GM19193 (cell line): Measurements from ENCODE around the gene CDADC1.

Experiments
- POLR2A ChIP-seq: IDR thresholded peaks from 4 replicates; pipeline ENCODE4 v1.6.1; 2011; ENCODE audit not compliant: insufficient read depth, insufficient read length; ENCODE audit errors: extremely low read depth

Gene CDADC1

DNA sequence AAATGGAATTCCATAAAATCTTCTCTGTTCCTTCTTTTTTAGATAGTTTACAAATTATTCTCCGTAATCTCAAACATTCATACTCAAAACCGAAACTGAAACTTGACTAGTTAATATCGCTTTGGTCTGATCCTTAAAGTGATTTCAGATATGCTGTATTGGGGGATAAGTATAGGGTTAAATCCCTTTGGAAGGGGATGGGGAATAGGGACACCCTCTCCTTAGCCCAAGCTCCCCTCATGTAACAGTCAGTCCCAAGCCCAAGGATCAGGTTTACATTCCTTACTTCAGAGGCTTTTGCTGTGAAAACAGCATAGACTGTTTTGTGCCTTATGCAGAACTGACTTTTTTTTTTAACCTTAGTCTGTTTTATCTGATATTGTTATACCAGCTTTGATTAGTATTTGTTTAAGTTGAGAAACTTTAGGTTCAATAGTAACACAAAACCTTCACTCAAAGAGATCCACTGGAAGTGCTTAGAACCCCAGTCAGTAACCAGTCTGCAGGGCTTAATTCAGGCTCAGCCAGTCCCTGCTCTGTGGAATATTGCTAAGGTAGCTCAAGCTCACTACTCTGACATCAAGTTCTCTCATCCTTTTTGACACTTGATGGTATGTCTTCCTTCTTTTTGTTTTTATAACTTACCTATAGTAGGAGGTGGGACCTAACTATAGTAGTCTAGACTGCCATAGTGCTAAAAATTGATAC lies 10.5 kb downstream of the CDADC1 start:
- no peak for TF ChIP-seq POLR2A

DNA sequence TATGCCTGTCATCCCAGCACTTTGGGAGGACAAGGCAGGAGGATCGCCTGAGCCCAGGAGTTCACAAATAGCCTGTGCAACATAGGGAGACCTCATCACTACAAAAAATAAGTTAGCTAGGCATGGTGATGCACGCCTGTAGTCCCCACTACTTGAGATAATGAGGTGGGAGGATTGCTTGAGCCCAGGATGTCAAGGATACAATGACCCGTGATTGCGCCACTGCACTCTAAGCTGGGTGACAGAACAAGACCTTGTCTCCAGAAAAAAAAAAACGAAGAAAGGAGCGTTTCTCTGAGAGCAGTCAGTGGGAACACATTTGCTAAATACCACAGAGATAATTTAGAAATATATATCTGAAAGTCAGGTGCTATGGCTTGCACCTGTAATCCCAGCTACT lies 11.9 kb downstream of the CDADC1 start:
- no peak for TF ChIP-seq POLR2A

DNA sequence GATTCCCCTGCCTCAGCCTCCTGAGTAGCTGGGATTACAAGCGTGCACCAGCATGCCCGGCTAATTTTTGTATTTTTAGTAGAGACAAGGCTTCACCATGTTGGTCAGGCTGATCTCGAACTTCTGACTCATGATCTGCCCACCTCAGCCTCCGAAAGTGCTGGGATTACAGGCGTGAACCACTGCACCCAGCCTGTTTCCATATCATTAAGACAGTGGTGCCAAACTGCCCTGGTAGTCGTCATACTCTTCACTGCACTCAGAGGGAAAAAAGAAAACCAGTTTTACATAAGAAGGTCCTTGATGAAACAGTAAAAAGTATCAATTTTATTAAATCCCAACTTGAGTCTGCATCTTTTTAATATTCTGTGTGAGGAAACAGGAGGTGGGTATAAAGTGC lies 14.9 kb downstream of the CDADC1 start:
- no peak for TF ChIP-seq POLR2A

DNA sequence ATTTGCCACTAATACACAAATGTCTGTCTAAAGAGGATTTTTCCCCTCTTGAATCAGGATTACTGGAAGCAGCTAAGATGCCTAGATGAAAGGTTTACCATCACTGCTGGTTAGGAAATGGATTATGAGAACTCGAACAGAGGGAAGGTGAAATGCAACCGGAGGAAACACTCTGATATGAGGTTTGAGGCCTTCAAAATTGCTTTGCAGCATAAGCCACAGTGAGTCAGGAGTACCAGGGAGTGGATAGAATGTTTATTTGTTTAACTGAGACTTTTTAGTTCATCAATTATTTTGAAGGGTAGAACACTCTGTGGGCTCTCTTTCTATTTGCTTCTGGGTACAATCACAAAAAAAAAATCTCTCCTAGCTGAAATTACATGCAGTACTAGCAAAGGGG lies 18.1 kb downstream of the CDADC1 start:
- no peak for TF ChIP-seq POLR2A

DNA sequence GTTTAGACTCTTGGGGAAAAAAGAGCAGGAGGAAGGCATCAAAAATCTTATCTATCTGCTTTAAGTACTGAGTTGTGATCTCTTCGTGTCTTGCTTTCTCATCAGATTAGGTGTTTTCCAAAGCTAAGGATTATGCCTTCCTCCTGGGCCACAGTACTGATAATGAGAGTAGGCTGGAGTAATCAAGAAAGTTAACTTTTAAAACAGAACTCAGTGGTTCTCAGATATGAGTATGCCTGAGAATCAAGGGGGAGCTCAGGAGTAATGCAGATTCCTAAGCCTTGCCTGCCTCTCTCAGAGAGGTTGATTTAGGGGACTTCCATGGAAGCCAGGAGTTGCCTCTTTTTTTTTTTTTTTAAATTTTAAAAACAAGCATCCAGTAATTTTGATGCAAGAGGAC lies 23.5 kb downstream of the CDADC1 start:
- no peak for TF ChIP-seq POLR2A

DNA sequence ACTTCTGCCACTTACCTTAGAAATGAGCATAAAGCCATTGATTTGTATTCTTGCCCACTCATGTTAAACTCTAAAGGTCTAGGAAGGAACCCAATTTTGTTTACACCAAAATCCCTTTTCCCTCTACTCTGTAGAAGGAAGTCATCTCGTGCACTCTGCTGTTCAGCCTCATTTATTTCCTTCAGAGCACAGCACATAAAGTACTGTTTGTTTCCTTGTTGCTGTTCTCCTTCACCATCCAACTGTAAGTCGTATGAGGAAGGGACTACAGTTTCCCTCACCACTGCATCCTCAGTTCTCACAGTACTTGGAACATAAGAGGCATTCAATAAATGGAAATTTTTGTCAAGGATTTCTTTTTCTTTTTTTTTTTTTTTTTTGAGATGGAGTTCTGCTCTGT lies 24.6 kb downstream of the CDADC1 start:
- no peak for TF ChIP-seq POLR2A

DNA sequence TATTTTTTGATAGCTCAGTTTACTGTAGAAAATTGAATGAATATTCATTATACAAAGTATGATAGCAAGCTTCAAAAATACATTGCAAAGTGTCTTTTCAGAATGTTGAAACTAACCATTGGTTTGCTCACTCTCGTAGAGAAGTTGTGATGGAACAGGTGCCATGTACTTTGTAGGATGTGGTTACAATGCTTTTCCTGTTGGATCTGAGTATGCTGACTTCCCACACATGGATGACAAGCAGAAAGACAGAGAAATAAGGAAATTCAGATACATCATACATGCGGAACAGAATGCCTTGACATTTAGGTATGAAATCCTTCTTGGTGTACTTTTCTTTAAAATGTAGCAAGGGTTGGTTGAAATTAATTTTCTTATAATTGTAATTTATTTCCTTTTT lies 30.5 kb downstream of the CDADC1 start:
- TF ChIP-seq POLR2A, result no peak

DNA sequence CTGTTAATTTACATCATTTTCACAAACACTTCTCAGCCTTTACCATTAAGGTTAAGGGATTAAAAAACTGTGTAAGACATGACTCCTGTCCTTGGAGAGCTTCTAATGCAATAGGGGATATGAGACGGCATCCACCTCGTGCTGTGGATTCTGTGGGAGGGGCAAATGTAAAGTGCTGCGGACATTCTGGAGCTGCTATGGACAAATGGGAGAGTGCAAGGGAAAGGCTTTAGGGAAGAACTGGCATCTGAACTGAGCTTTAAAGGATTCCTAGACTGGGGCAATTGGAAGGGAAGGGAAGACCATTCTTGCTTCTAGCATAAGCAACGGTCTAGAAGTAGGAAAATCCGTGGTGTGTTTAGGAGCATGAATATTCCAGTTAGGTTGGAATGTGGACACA lies 31.4 kb downstream of the CDADC1 start:
- TF ChIP-seq POLR2A, result no peak

DNA sequence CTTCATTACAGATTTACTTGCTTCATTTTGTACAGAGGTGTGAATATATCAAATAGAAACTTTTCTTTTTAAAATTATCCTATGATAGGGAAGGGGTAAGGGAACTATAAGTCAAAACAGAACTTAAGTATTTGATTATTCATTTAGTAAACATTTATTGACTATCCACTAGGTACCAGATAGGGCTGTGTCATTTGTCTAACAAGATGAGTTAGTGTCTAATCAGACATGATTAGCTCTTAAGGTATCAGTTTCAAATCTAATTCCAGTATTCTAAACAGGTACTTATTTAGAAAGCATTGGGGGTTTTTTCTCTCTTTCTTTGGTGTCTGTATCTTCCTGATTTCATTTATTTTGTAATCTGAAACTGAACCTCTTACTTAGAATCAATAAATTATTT lies 32.2 kb downstream of the CDADC1 start:
- no peak for TF ChIP-seq POLR2A

DNA sequence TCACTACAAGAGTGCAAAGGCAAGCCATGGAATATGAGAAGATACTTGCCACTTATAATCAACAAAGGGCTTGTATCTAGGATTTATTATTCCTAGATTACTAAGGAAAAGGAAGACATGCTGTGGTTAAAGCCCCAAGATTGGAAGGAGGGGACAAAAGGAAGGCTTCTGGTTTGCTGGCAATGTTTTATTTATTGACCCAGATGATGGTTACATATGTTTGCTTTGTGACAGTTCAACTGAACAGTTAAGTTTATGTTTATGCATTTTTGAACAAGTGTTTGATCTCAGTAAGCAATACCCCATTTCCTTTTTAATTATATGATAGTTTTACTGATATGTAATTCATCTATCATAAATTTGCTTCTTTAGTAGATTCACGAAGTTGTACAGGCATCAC lies 40.3 kb downstream of the CDADC1 start:
- TF ChIP-seq POLR2A, result no peak

DNA sequence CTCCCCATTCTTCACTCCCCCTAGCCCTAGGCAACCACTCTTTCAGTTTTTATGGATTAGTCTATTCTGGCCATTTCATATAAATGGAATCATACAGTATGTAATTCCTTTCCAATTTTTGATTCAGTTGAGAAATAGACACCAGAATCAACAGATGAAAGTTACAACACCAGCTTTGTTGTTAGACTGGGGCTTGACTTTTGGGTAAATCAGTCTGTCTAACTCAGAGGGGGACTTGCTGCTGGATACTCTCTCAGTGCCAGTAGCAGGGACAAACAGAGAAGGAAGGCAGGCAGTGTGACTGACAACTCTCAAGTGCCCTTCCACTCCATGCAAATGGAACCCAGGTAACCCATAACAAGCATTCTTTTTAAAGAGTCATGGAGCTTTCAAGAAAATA lies 40.7 kb downstream of the CDADC1 start:
- TF ChIP-seq POLR2A, result no peak

DNA sequence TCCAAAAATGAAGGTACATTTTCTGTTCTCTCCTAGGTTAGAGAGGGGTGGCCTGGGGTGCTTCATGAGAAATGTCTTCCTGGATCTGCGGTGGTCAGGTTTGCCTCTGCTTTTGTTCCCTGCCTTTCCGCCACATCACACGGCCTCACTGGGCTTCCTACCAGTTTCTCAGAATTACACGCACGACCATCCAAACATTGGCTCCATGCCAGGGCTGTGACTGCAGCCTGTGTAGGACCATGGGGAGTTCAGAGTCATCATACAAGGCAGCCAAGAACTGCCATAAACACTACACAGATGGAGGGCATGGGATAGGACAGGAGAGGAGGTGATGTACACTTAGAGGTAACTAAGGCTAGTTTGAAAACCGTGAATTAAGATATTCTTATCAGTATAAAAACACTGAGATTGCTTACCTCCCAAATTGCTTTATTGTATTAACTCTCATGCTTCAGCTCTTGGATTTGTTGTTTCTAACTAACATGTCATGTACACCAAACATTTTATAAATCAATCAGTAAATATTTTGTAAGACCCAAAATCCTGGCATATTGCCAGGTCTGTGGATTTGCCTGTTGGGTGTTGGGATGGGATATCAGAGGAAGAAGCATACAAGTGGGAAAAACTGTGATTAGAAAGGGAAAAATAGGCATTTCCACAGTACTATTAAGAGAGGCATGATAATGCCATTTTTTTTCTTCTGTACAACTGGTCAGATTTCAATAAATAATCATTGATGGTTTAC lies 45.2 kb downstream of the CDADC1 start:
- no peak for TF ChIP-seq POLR2A

DNA sequence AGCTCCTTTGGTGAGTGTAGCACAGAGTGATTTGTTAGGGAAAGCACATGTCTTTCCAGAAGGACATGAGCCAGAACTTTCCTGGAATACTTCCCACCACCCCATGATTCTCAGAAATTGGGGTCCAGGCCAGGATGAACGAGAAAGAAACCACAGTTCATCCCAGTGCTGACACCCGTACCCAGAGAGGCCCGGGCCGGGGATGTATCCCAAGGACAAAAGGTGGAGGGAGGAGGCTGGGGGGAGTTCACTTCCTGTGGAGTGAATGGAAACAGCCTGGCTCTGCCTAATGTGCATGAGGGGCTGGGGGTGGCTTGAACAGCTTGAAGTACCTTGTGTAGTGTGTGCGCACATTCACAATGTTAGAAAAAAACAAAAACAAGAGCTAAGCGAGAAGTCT lies 47.5 kb downstream of the CDADC1 start:
- TF ChIP-seq POLR2A, result no peak

DNA sequence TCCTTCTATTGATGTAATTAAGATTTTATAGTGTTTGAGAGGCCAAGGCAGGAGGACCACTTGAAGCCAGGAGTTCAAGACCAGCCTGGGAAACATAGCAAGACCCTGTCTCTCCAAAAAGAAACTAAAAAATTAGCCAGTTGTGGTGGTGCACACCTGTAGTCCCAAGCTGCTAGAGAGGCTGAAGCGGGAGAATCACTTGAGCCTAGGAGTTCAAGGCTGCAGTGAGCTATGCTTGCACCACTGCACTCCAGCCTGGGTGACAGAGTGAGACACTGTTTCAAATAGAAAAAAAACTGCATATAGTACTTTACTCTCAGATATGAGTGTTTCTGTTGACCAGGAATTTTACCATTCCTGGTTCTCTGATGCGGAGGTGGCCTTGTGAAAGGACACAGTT lies 48.9 kb downstream of the CDADC1 start:
- no peak for TF ChIP-seq POLR2A

DNA sequence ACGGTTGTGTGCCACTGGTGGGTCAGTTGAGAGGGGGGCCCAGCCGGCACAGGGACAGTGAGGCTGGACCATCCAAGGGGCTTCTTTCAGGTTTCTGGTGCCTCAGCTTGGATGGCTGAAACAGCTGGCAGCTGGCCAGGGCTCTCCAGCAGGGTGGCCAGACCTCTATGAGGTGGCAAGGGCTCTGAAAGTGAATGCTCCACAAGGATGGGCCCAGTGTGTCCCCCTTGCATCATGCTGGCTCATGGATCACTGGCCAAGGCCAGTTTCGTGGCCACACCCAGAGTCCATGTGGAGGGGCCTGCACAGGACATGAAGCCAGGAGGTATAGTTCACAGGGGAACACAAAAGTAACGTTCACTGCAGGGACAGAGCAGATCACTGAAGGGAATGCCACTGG lies 49.6 kb downstream of the CDADC1 start:
- TF ChIP-seq POLR2A, result no peak

DNA sequence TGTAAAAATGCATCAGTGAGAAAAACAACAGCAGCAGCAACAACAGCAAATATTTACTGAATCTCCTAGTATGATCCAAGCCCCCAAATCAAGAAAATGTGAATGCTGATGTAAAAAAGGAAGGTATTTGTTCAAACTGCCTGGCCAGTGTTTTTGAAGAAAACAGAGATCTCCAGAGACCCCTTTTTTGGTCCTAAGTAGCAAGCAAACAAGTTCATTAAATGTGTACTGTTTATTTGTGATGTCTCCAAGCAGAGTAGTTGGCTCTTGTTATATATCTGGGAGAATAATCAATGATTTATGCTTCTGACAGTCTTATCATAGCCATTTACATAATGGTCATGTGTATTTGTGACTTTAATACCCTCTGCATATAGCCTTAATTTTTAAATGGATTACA lies 50.7 kb downstream of the CDADC1 start:
- no peak for TF ChIP-seq POLR2A
